NCI-H82 treated with DMSO at 0.1 percent for 48 hours (cell line): Measurements from ENCODE around the gene ADGRA1.
"Not testable (repeated sequence)": the region's sequence is repeated elsewhere in the genome, so short reads cannot be mapped to it uniquely, and the experiment has no call there.

Source experiments
- DNase-seq: peaks from one replicate; lab custom pipeline; 2025; ENCODE audit not compliant: unreplicated experiment; lab: John Stamatoyannopoulos, UW

The ADGRA1 gene

GRCh38 chr10:133174689-133175263 is 87.1 kb downstream of the ADGRA1 start:
- no peak for DNase-seq

- DNase-seq: not testable (repeated sequence)
Observed at GRCh38 chr10:133175624-133176023, 87.9 kb downstream of the ADGRA1 start.

GRCh38 chr10:133176546-133176945 is 88.8 kb downstream of the ADGRA1 start:
- DNase-seq: no peak

- no peak for DNase-seq
Observed at GRCh38 chr10:133177380-133178157, 89.8 kb downstream of the ADGRA1 start.

- no peak for DNase-seq
Observed at GRCh38 chr10:133178357-133179127, 90.8 kb downstream of the ADGRA1 start.

GRCh38 chr10:133179128-133179520 is 91.4 kb downstream of the ADGRA1 start:
- no peak for DNase-seq

GRCh38 chr10:133179651-133180050 is 91.9 kb downstream of the ADGRA1 start:
- no peak for DNase-seq

- no peak for DNase-seq
Observed at GRCh38 chr10:133180192-133180964, 92.7 kb downstream of the ADGRA1 start.

GRCh38 chr10:133180965-133181639 is 93.4 kb downstream of the ADGRA1 start:
- no peak for DNase-seq
